PC-3 (cell line): ENCODE data around the gene CRADD. TPM values are rescaled to one million over a fixed set of nuclear protein-coding genes. Genes with fewer than 3 reads are reported as not detected.

Source experiments
- ATAC-seq: fragments of 200-7000 bp; cut with Tn5 transposase; 2 replicates; pipeline ENCODE4 v1.9.1; 2020; ENCODE audit warnings: mild to moderate bottlenecking, moderate library complexity
- BruUV-seq: library from RNA; stranded (reverse); fragments of 400-500 nt; replicated peaks from 2 replicates; lab custom pipeline; 2021; lab: Mats Ljungman, UMichigan
- CTCF ChIA-PET: fragments of 300-600 bp; sonication (Branson Sonifier 250); formaldehyde crosslinking; loops from one replicate; lab custom pipeline; 2022; ENCODE audit warnings: antibody characterized with exemption; lab: Charles Lee
- POLR2A ChIA-PET: fragments of 300-600 bp; sonication (Branson Sonifier 250); formaldehyde crosslinking; loops from one replicate; lab custom pipeline; 2022; ENCODE audit warnings: antibody characterized with exemption; ENCODE audit not compliant: unreplicated experiment; lab: Charles Lee
- DNase-seq: peaks from one replicate; pipeline ENCODE4 v3.0.0-alpha.2; 2015
- H2AFZ ChIP-seq: fragments of 300-600 bp; sonication (generic); 2 replicates; pipeline ENCODE4 v1.6.0; 2016; ENCODE audit warnings: antibody characterized with exemption, low read length
- H3F3A ChIP-seq: fragments of 300-600 bp; sonication (generic); one replicate; pipeline ENCODE4 v1.6.0; 2017; ENCODE audit warnings: antibody characterized with exemption, low read length, control low read depth, mild to moderate bottlenecking; ENCODE audit not compliant: unreplicated experiment
- H3K27ac ChIP-seq: fragments of 300-600 bp; sonication (generic); 2 replicates; pipeline ENCODE4 v1.5.1; 2016; ENCODE audit warnings: mild to moderate bottlenecking, low read length
- H3K27me3 ChIP-seq: fragments of 300-600 bp; sonication (generic); 2 replicates; pipeline ENCODE4 v1.6.1; 2016; ENCODE audit warnings: low read length, mixed read lengths
- H3K36me3 ChIP-seq: fragments of 300-600 bp; sonication (generic); 2 replicates; pipeline ENCODE4 v1.6.1; 2016; ENCODE audit warnings: low read depth, mixed run types, low read length, mixed read lengths
- H3K4me1 ChIP-seq: fragments of 300-600 bp; sonication (generic); 2 replicates; pipeline ENCODE4 v1.5.1; 2016; ENCODE audit warnings: low read length; ENCODE audit not compliant: insufficient read depth
- H3K4me2 ChIP-seq: fragments of 300-600 bp; sonication (generic); 2 replicates; pipeline ENCODE4 v1.6.0; 2016; ENCODE audit warnings: low read length
- H3K4me3 ChIP-seq: fragments of 300-600 bp; sonication (generic); 2 replicates; pipeline ENCODE4 v1.5.1; 2016; ENCODE audit warnings: mild to moderate bottlenecking, low read length, mixed read lengths
- H3K79me2 ChIP-seq: fragments of 300-600 bp; sonication (generic); 2 replicates; pipeline ENCODE4 v1.6.1; 2017; ENCODE audit warnings: low read length, mixed read lengths
- H3K9ac ChIP-seq: fragments of 300-600 bp; sonication (generic); 2 replicates; pipeline ENCODE4 v1.6.0; 2016; ENCODE audit warnings: mild to moderate bottlenecking, low read length
- H3K9me2 ChIP-seq: fragments of 300-600 bp; sonication (generic); replicated peaks from 2 replicates; pipeline ENCODE4 v1.6.1; 2016; ENCODE audit warnings: mixed run types, low read length, mixed read lengths
- H3K9me3 ChIP-seq: fragments of 300-600 bp; sonication (generic); 2 replicates; pipeline ENCODE4 v1.6.1; 2016; ENCODE audit warnings: low read length, mixed read lengths
- H4K20me1 ChIP-seq: fragments of 300-600 bp; sonication (generic); 2 replicates; pipeline ENCODE4 v1.6.1; 2016; ENCODE audit warnings: low read length, mixed read lengths
- EZH2 ChIP-seq: fragments of 300-600 bp; sonication (generic); IDR thresholded peaks from one replicate; pipeline ENCODE4 v1.6.1; 2017; ENCODE audit warnings: antibody characterized with exemption, mild to moderate bottlenecking, low read length; ENCODE audit not compliant: unreplicated experiment
- EZH2phosphoT487 ChIP-seq: fragments of 300-600 bp; sonication (generic); IDR thresholded peaks from 2 replicates; pipeline ENCODE4 v1.6.1; 2018; ENCODE audit warnings: mild to moderate bottlenecking, antibody characterized with exemption, low read length, borderline replicate concordance
- intact Hi-C: fragments of 100-400 bp; cut with micrococcal nuclease; formaldehyde crosslinking; loops from 2 replicates; pipeline ENCODE4 v1.9.0; 2023
- total RNA-seq: library from RNA; depleted of rRNA; stranded (reverse); fragments of >200 nt; gene quantifications from 2 replicates; pipeline ENCODE4 v1.2.3, GENCODE V29; 2014
- TF ChIP-seq, protein P1 (sequence below): fragments of 300-600 bp; sonication (generic); conservative IDR thresholded peaks from 2 replicates; pipeline ENCODE4 v1.5.1; 2017; ENCODE audit warnings: antibody characterized with exemption, low read depth, mild to moderate bottlenecking, low read length

CRADD gene
- total RNA-seq, 1 experiment from 2014 or later = 11.4 TPM

DNA sequence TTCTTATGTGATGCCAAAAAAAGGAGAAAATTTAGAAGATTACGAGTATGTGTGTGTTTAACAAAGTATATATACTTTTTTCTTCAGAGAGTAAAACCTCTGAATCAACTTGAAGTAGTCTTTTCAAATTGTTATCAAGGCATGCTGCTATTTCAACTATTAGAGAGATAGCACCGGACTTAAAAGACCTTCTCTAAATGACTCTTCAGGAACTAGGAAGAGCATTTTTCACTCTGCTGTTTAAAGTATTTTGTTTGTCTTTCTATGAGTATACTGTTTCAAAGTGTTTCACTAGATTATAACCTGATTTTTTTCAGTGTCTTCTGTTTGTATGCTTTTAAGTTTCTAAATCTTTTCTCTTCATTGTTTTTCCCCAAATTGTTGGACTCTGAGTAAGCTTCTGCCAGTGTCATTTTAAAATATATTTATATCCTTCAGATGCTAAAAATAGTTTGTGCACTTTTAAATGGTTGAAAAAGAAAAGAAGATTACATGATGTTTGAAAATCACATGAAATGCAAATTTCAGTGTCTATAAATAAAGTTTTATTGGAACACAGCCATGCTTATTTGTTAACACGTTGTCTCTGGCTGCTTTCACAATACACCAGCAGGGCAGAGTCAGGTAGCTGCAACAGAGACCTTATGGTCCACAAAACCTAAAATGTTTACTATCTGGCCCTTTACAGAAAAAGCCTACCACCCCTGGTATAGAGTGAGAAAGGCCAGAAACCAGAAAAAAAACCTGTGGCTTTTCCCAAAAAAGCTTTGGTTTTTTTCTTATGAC, 21.3 kb downstream of the CRADD start:
- ChIA-PET POLR2A (no interaction called here), CTCF (no interaction called here)
- Histone ChIP-seq H3K79me2 (no peaks in the 10 kb centered on the region), H3K27me3 (no peaks in the 10 kb centered on the region), H3K27ac (peak overlapping the region; percentile 97), H3F3A (no peaks in the 10 kb centered on the region), H3K9me2 (no peaks in the 10 kb centered on the region), H3K4me1 (peaks cover 47% of the 10 kb centered on the region), H3K9me3 (no peaks in the 10 kb centered on the region), H4K20me1 (no peaks in the 10 kb centered on the region), H3K4me3 (peak overlapping the region; percentile 45), H3K36me3 (no peaks in the 10 kb centered on the region), H3K9ac (peak overlapping the region; percentile 82), H2AFZ (peak overlapping the region; percentile 37), H3K4me2 (peak overlapping the region; percentile 73)
- TF ChIP-seq EZH2phosphoT487 (no peak), EZH2 (no peak)
- TF ChIP-seq, protein P1, sequence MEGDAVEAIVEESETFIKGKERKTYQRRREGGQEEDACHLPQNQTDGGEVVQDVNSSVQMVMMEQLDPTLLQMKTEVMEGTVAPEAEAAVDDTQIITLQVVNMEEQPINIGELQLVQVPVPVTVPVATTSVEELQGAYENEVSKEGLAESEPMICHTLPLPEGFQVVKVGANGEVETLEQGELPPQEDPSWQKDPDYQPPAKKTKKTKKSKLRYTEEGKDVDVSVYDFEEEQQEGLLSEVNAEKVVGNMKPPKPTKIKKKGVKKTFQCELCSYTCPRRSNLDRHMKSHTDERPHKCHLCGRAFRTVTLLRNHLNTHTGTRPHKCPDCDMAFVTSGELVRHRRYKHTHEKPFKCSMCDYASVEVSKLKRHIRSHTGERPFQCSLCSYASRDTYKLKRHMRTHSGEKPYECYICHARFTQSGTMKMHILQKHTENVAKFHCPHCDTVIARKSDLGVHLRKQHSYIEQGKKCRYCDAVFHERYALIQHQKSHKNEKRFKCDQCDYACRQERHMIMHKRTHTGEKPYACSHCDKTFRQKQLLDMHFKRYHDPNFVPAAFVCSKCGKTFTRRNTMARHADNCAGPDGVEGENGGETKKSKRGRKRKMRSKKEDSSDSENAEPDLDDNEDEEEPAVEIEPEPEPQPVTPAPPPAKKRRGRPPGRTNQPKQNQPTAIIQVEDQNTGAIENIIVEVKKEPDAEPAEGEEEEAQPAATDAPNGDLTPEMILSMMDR = no peak
- BruUV-seq = no TSS peak
- ATAC-seq (peak; percentile 52), DNase-seq (peak; percentile 42)
- intact Hi-C loops = loop anchor here (2.0 kb wide), 1 partner anchor 42 kb away; no protein-coding TSS in a partner anchor

DNA sequence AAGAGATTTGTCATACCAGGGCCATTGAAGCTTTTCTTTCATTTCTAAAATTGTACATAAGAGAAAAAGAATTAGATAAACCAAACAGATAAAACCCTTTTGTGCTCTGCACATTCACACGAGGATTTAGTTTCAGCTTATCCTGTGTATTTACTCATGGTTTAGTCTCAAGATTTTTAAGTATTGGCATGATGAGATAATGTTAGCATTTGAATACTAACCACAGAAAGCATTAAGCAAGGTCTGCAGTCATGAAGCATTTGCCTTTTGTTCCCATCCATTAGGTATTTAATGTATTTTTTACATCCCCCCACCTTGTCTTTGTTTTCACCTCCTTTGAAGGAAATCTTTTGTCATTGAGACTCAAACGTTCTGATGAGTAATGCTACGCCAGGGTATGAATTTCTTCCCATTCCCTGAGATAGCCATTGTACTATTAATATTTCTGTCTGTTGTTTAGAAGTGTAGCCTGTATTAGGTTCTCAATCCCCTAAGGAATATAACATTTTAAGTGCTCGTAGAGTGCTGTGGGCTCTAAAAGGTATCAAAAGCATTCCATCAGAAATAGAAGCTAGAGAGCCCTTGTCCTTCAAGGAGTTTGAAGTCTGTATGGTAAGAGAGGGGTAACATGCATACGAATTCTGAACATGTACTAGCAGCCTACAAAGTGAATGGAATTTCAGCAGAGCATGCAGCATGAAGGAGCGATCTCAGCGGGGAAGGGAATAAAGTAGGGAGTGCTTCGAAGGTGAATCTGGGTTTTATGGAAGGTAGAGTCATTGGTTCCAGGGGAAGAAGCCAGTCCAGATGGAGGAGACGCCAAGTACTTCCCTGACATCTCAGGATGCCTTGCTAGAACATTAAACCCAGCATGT, 22.3 kb downstream of the CRADD start:
- Histone ChIP-seq H3K27ac (peak overlapping the region; percentile 97), H3K4me3 (peak overlapping the region; percentile 45; the same call in 1 of the 2 replicates), H3K36me3 (no peaks in the 10 kb centered on the region), H2AFZ (peak overlapping the region; percentile 37), H3K9ac (peak overlapping the region; percentile 82), H3F3A (no peaks in the 10 kb centered on the region), H3K79me2 (no peaks in the 10 kb centered on the region), H3K9me2 (no peaks in the 10 kb centered on the region), H3K4me2 (peak overlapping the region; percentile 73), H3K27me3 (no peaks in the 10 kb centered on the region), H3K9me3 (no peaks in the 10 kb centered on the region), H3K4me1 (peaks cover 47% of the 10 kb centered on the region), H4K20me1 (no peaks in the 10 kb centered on the region)
- BruUV-seq = no TSS peak
- ChIA-PET POLR2A (no interaction called here), CTCF (no interaction called here)
- TF ChIP-seq, protein P1 = no peak
- peak; percentile 64 for ATAC-seq
- intact Hi-C loops = loop anchor here (2.0 kb wide), 1 partner anchor 41 kb away; no protein-coding TSS in a partner anchor
- peak; percentile 84 for DNase-seq
